ENCODE measurements around the gene GSTA2. TPM values are rescaled to one million over a fixed set of nuclear protein-coding genes. Genes with fewer than 3 reads are reported as not detected.
A peak's percentile ranks its signal among the peaks of the same experiment; 100 is the strongest.

The GSTA2 gene
- total and polyA plus RNA-seq, 2 of the 13 experiments (the other 11 are each of a cell fraction or from before 2014, with no cell fraction given), result 0.75 to 13.7 TPM

GRCh38 chr6:52788478-52788877 lies 25.2 kb upstream of the GSTA2 start (continued):
- TF ChIP-seq, protein P1, sequence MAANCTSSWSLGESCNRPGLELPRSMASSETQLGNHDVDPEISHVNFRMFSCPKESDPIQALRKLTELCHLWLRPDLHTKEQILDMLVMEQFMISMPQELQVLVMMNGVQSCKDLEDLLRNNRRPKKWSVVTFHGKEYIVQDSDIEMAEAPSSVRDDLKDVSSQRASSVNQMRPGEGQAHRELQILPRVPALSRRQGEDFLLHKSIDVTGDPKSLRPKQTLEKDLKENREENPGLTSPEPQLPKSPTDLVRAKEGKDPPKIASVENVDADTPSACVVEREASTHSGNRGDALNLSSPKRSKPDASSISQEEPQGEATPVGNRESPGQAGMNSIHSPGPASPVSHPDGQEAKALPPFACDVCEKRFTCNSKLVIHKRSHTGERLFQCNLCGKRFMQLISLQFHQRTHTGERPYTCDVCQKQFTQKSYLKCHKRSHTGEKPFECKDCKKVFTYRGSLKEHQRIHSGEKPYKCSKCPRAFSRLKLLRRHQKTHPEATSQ (CRISPR knock-in tag; IDR thresholded peaks at IDR 0.05; ENCODE audit: borderline replicate concordance), result no peak
- TF ChIP-seq ZNF230 (CRISPR knock-in tag; IDR thresholded peaks at IDR 0.05), result no peak
- no peak for TF ChIP-seq ZNF772 (CRISPR knock-in tag; IDR thresholded peaks at IDR 0.05)
- TF ChIP-seq, protein P2, sequence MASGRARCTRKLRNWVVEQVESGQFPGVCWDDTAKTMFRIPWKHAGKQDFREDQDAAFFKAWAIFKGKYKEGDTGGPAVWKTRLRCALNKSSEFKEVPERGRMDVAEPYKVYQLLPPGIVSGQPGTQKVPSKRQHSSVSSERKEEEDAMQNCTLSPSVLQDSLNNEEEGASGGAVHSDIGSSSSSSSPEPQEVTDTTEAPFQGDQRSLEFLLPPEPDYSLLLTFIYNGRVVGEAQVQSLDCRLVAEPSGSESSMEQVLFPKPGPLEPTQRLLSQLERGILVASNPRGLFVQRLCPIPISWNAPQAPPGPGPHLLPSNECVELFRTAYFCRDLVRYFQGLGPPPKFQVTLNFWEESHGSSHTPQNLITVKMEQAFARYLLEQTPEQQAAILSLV (CRISPR knock-in tag; IDR thresholded peaks at IDR 0.05; ENCODE audit: borderline replicate concordance), result no peak
- TF ChIP-seq, protein P3, sequence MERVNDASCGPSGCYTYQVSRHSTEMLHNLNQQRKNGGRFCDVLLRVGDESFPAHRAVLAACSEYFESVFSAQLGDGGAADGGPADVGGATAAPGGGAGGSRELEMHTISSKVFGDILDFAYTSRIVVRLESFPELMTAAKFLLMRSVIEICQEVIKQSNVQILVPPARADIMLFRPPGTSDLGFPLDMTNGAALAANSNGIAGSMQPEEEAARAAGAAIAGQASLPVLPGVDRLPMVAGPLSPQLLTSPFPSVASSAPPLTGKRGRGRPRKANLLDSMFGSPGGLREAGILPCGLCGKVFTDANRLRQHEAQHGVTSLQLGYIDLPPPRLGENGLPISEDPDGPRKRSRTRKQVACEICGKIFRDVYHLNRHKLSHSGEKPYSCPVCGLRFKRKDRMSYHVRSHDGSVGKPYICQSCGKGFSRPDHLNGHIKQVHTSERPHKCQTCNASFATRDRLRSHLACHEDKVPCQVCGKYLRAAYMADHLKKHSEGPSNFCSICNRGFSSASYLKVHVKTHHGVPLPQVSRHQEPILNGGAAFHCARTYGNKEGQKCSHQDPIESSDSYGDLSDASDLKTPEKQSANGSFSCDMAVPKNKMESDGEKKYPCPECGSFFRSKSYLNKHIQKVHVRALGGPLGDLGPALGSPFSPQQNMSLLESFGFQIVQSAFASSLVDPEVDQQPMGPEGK (CRISPR knock-in tag; IDR thresholded peaks at IDR 0.05), result no peak
- TF ChIP-seq ZNF597 (CRISPR knock-in tag; IDR thresholded peaks at IDR 0.05), result no peak
- no peak for TF ChIP-seq HOXA9 (CRISPR knock-in tag; IDR thresholded peaks at IDR 0.05; ENCODE audit: borderline replicate concordance)
- TF ChIP-seq ZNF605 (CRISPR knock-in tag; IDR thresholded peaks at IDR 0.05), result no peak
- TF ChIP-seq NR2F1 (CRISPR knock-in tag; IDR thresholded peaks at IDR 0.05), result no peak
- TF ChIP-seq, protein P4, sequence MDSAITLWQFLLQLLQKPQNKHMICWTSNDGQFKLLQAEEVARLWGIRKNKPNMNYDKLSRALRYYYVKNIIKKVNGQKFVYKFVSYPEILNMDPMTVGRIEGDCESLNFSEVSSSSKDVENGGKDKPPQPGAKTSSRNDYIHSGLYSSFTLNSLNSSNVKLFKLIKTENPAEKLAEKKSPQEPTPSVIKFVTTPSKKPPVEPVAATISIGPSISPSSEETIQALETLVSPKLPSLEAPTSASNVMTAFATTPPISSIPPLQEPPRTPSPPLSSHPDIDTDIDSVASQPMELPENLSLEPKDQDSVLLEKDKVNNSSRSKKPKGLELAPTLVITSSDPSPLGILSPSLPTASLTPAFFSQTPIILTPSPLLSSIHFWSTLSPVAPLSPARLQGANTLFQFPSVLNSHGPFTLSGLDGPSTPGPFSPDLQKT (CRISPR knock-in tag; IDR thresholded peaks at IDR 0.05; ENCODE audit: borderline replicate concordance), result no peak
- TF ChIP-seq, protein P5, sequence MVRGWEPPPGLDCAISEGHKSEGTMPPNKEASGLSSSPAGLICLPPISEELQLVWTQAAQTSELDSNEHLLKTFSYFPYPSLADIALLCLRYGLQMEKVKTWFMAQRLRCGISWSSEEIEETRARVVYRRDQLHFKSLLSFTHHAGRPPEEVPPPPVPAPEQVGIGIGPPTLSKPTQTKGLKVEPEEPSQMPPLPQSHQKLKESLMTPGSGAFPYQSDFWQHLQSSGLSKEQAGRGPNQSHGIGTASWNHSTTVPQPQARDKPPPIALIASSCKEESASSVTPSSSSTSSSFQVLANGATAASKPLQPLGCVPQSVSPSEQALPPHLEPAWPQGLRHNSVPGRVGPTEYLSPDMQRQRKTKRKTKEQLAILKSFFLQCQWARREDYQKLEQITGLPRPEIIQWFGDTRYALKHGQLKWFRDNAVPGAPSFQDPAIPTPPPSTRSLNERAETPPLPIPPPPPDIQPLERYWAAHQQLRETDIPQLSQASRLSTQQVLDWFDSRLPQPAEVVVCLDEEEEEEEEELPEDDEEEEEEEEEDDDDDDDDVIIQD (CRISPR knock-in tag; IDR thresholded peaks at IDR 0.05; ENCODE audit: low read depth), result no peak
- TF ChIP-seq ZSCAN29 (CRISPR knock-in tag; conservative IDR thresholded peaks at IDR 0.05), result 0 out of 2 replicates have a peak, but pooled peaks have one; percentile 18
- peak in 1 of 2 experiments; percentile 10; a peak in 1 of 4 replicates for TF ChIP-seq EP300 (IDR thresholded peaks at IDR 0.05; ENCODE audit: low read depth in 2 of 2, low read length in 2 of 2)
- no peak for TF ChIP-seq EP300 (CRISPR knock-in tag; IDR thresholded peaks at IDR 0.05; ENCODE audit: borderline replicate concordance)
- no peak for TF ChIP-seq KLF9 (CRISPR knock-in tag; IDR thresholded peaks at IDR 0.05; ENCODE audit: low read depth)
- TF ChIP-seq PLRG1 (conservative IDR thresholded peaks at IDR 0.05), result no peak
- no peak for TF ChIP-seq LCORL (IDR thresholded peaks at IDR 0.05)
- TF ChIP-seq LCORL (CRISPR knock-in tag; IDR thresholded peaks at IDR 0.05), result 0 out of 2 replicates have a peak, but pooled peaks have one; percentile 22
- TF ChIP-seq ZMYM4 (CRISPR knock-in tag; IDR thresholded peaks at IDR 0.05), result peak; percentile 8; the same call in 1 of the 2 replicates
- TF ChIP-seq MAFK (conservative IDR thresholded peaks at IDR 0.05 in 1 of 2, IDR thresholded peaks at IDR 0.05 in 1 of 2; ENCODE audit: low read length in 2 of 2), result 0 out of 4 replicates have a peak, but pooled peaks of 1 of the 2 experiments have one; percentile 17
- TF ChIP-seq THYN1 (CRISPR knock-in tag; IDR thresholded peaks at IDR 0.05; ENCODE audit: borderline replicate concordance, low read depth), result 0 out of 2 replicates have a peak, but pooled peaks have one; percentile 37
- TF ChIP-seq HCFC1 (IDR thresholded peaks at IDR 0.05; ENCODE audit: low read depth, low read length), result no peak
- no peak for TF ChIP-seq KLF16 (CRISPR knock-in tag; IDR thresholded peaks at IDR 0.05)
